NB4 (cell line): Measurements from ENCODE around the gene ACKR4.
"Not testable (repeated sequence)": the region's sequence is repeated elsewhere in the genome, so short reads cannot be mapped to it uniquely, and the experiment has no call there.

Experiments
- DNase-seq: peaks from one replicate; pipeline ENCODE4 v3.0.0; 2010; ENCODE audit warnings: low read depth
- H3K4me3 ChIP-seq: one replicate; pipeline ENCODE4 v1.5.1; 2011; ENCODE audit warnings: mild to moderate bottlenecking, low read depth, low read length, moderate library complexity
- CTCF ChIP-seq: IDR thresholded peaks from one replicate; pipeline ENCODE4 v1.5.1; 2012; ENCODE audit warnings: low read depth, low read length
- MAX ChIP-seq: IDR thresholded peaks from 2 replicates; pipeline ENCODE4 v1.6.1; 2011; ENCODE audit warnings: low read depth, low read length
- MYC ChIP-seq: IDR thresholded peaks from 2 replicates; pipeline ENCODE4 v1.6.1; 2011; ENCODE audit warnings: low read depth, low read length
- POLR2A ChIP-seq: IDR thresholded peaks from 2 replicates; pipeline ENCODE4 v1.6.1; 2011; ENCODE audit warnings: mild to moderate bottlenecking; ENCODE audit not compliant: insufficient read length; ENCODE audit errors: extremely low read depth

Gene ACKR4

GRCh38 chr3:132606085-132606484, 9.0 kb downstream of the ACKR4 start:
- no peak for TF ChIP-seq MYC
- TF ChIP-seq POLR2A = no peak
- no peak for TF ChIP-seq CTCF
- no peak for TF ChIP-seq MAX
- no peak for DNase-seq
- no peak overlapping the region for H3K4me3 ChIP-seq

- not testable (repeated sequence) for DNase-seq, H3K4me3 ChIP-seq
Measured at GRCh38 chr3:132606620-132607019, 9.6 kb downstream of the ACKR4 start.

GRCh38 chr3:132615301-132615700, 18.2 kb downstream of the ACKR4 start:
- not testable (repeated sequence) for DNase-seq, H3K4me3 ChIP-seq

GRCh38 chr3:132615881-132616280, 18.8 kb downstream of the ACKR4 start:
- H3K4me3 ChIP-seq = no peak overlapping the region
- TF ChIP-seq POLR2A (no peak), MYC (no peak), MAX (no peak), CTCF (no peak)
- no peak for DNase-seq

- DNase-seq = no peak
- no peak overlapping the region for H3K4me3 ChIP-seq
- no peak for TF ChIP-seq MAX
- no peak for TF ChIP-seq MYC
- TF ChIP-seq CTCF = no peak
- TF ChIP-seq POLR2A = no peak
Measured at GRCh38 chr3:132616780-132617179, 19.7 kb downstream of the ACKR4 start.

- no peak for TF ChIP-seq CTCF
- TF ChIP-seq MYC = no peak
- TF ChIP-seq POLR2A = no peak
- TF ChIP-seq MAX = no peak
- no peak for DNase-seq
- H3K4me3 ChIP-seq = no peak overlapping the region
Measured at GRCh38 chr3:132622148-132622547, 25.1 kb downstream of the ACKR4 start.

- no peak for DNase-seq
- TF ChIP-seq MAX (no peak), CTCF (no peak), MYC (no peak), POLR2A (no peak)
- H3K4me3 ChIP-seq = no peak overlapping the region
Measured at GRCh38 chr3:132622761-132623160, 25.7 kb downstream of the ACKR4 start.
